T-cell (primary cell): ENCODE data around the gene SERPINF2. TPM values are rescaled to one million over a fixed set of nuclear protein-coding genes. Genes with fewer than 3 reads are reported as not detected.
A peak's percentile ranks its signal among the peaks of the same experiment; 100 is the strongest.

Experiments
- ATAC-seq, 4 experiments: fragments of 200-7000 bp in 3 of 4; fragments of 150-1000 bp in 1 of 4; cut with Tn5 transposase; replicated peaks in 1 of 4; 1 replicate in 3 of 4; 2 replicates in 1 of 4; pipeline ENCODE4 v1.10.0; 2021; ENCODE audit warnings: moderate library complexity in 3 of 4, mild to moderate bottlenecking in 2 of 4, moderate number of reproducible peaks in 1 of 4
- CTCF ChIA-PET, 2 donors: fragments of 300-600 bp; sonication (Branson Sonifier 250); formaldehyde crosslinking; loops; one replicate each; lab custom pipeline; 2022; ENCODE audit warnings: antibody characterized with exemption in 2 of 2; lab: Charles Lee
- POLR2A ChIA-PET, 2 donors: fragments of 300-600 bp; sonication (Branson Sonifier 250); formaldehyde crosslinking; loops; one replicate each; lab custom pipeline; 2022; ENCODE audit warnings: antibody characterized with exemption in 2 of 2; lab: Charles Lee
- DNase-seq, 35 experiments: peaks; one replicate each; pipeline versions ENCODE4 v3.0.0 to v3.0.0-alpha.2; 2013 to 2023
- H3K27ac ChIP-seq: one replicate; pipeline ENCODE4 v1.5.1; 2013; ENCODE audit warnings: low read length
- H3K27me3 ChIP-seq, 2 experiments: replicated peaks in 1 of 2; 1 replicate in 1 of 2; 2 replicates in 1 of 2; pipeline versions ENCODE4 v1.6.1 to v1.7.0; 2013; ENCODE audit warnings: low read length in 1 of 2, mixed read lengths in 1 of 2; ENCODE audit not compliant: control insufficient read depth in 2 of 2, insufficient read depth in 2 of 2; ENCODE audit errors: extremely low read depth in 1 of 2
- H3K36me3 ChIP-seq, 2 donors: 1 replicate in 1 of 2; 2 replicates in 1 of 2; pipeline versions ENCODE4 v1.6.1 to v1.7.0; 2013; ENCODE audit warnings: low read length in 1 of 2; ENCODE audit not compliant: control insufficient read depth in 2 of 2, insufficient read depth in 1 of 2; ENCODE audit errors: extremely low read depth in 1 of 2
- H3K4me1 ChIP-seq, 2 experiments: 1 replicate in 1 of 2; 2 replicates in 1 of 2; pipeline versions ENCODE4 v1.6.1 to v1.7.0; 2013; ENCODE audit warnings: low read length in 2 of 2, mixed read lengths in 1 of 2; ENCODE audit not compliant: insufficient read depth in 2 of 2, control insufficient read depth in 1 of 2; ENCODE audit errors: extremely low read depth in 1 of 2
- H3K4me3 ChIP-seq, 2 donors: 1 replicate in 1 of 2; 2 replicates in 1 of 2; pipeline versions ENCODE4 v1.5.1 to v1.7.0; 2013; ENCODE audit warnings: mild to moderate bottlenecking in 2 of 2, low read length in 1 of 2, moderate library complexity in 1 of 2; ENCODE audit not compliant: control insufficient read depth in 1 of 2; ENCODE audit errors: extremely low read depth in 1 of 2
- H3K9me3 ChIP-seq: 2 replicates; pipeline ENCODE4 v1.7.0; 2013
- H3K27ac Mint-ChIP-seq, 2 donors: one replicate each; pipeline ENCODE4 v1.8.0; 2020 to 2021; ENCODE audit warnings: mild to moderate bottlenecking in 2 of 2, mixed read lengths in 2 of 2
- H3K27me3 Mint-ChIP-seq, 2 donors: one replicate each; pipeline ENCODE4 v1.8.0; 2021 to 2022; ENCODE audit warnings: mixed read lengths in 2 of 2
- H3K36me3 Mint-ChIP-seq: one replicate; pipeline ENCODE4 v1.8.0; 2021; ENCODE audit warnings: mixed read lengths
- H3K4me1 Mint-ChIP-seq, 3 donors: one replicate each; pipeline ENCODE4 v1.8.0; 2020 to 2022; ENCODE audit warnings: mixed read lengths in 3 of 3, mild to moderate bottlenecking in 1 of 3
- H3K4me3 Mint-ChIP-seq, 3 donors: one replicate each; pipeline ENCODE4 v1.8.0; 2020 to 2022; ENCODE audit warnings: mild to moderate bottlenecking in 3 of 3, mixed read lengths in 3 of 3, moderate library complexity in 3 of 3
- H3K9me3 Mint-ChIP-seq, 3 donors: one replicate each; pipeline ENCODE4 v1.8.0; 2020 to 2022; ENCODE audit warnings: mixed read lengths in 3 of 3
- WGBS: methylation state at CpG from one replicate; pipeline ENCODE4 v1.1.5; 2013; ENCODE audit warnings: missing lambda C conversion rate; ENCODE audit not compliant: insufficient coverage; 5-methylcytosine and 5-hydroxymethylcytosine counted together
- total RNA-seq, 35 experiments: library from RNA in 6 of 35; stranded (reverse) in 6 of 35; fragments of 120-200 nt in 1 of 35; gene quantifications; one replicate each; pipeline versions ENCODE4 v1.2.1 to v1.2.4 and lab custom pipeline; 2013 to 2026

SERPINF2 gene
- total RNA-seq, 5 donors from 2014 or later (not counting 1 experiment from before 2014, with no cell fraction given) = 0.86 to 2.9 (median 1.4) TPM

DNA sequence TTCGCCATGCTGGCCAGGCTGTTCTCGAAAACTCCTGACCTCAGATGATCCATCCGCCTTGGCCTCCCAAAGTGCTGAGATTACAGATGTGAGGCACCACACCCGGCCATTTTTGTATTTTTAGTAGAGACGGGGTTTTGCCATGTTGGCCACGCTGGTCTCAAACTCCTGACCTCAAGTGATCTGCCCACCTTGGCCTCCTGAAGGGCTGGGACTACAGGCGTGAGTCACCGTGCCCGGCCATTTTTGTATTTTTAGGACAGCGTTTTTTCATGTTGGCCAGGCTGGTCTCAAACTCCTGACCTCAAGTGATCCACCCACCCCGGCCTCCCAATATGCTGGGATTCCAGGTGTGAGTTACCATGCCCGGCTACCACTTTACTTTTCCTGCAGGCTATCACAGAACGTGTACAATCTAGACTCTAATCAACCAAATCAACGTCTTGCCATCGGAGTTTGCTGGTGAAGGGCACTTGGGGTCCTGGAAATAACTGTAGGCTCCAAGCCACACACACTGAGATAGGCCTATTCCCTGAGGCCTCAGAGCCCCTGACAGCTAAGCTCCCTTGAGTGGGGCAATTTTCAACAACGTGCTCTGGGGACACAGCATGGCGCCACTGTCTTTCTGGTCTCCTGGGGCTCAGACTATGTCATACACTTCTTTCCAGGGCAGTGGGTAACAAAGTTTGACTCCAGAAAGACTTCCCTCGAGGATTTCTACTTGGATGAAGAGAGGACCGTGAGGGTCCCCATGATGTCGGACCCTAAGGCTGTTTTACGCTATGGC lies 31.9 kb downstream of the SERPINF2 start:
- POLR2A ChIA-PET = no interaction called here
- Histone ChIP-seq H3K27me3 (peaks cover 0 to 4% of the 10 kb centered on the region in 2 experiments), H3K9me3 (no peaks in the 10 kb centered on the region), H3K4me3 (no peak overlapping the region), H3K36me3 (peaks cover 3 to 18% of the 10 kb centered on the region in 2 donors), H3K4me1 (peaks cover 3 to 15% of the 10 kb centered on the region in 2 experiments), H3K27ac (no peak overlapping the region)
- ATAC-seq (no peak), DNase-seq (no peak)
- no peaks in the 10 kb centered on the region for H3K9me3 Mint-ChIP-seq
- no peaks in the 10 kb centered on the region for H3K27me3 Mint-ChIP-seq
- H3K36me3 Mint-ChIP-seq = peaks cover 23% of the 10 kb centered on the region
- no peak overlapping the region for H3K4me3 Mint-ChIP-seq
- H3K27ac Mint-ChIP-seq = peak overlapping the region; percentile 36 to 86
- peaks cover 7 to 18% (median 15%) of the 10 kb centered on the region in 3 donors for H3K4me1 Mint-ChIP-seq
- 98% methylated on average over 20 of the region's 21 CpGs for WGBS
- CTCF ChIA-PET = no interaction called here

DNA sequence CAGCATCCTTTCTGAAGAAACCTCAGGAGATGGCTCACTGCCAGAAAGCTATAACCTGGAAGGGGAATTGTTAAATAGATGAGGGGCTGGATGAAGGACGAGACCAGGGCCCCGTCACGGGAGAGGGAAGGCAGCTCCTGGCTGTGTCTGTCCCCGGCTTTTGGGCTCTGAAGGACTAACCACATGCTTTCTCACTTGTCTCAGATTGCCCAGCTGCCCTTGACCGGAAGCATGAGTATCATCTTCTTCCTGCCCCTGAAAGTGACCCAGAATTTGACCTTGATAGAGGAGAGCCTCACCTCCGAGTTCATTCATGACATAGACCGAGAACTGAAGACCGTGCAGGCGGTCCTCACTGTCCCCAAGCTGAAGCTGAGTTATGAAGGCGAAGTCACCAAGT lies 33.7 kb downstream of the SERPINF2 start:
- DNase-seq (no peak), ATAC-seq (no peak)
- 89% methylated on average over 10 of the region's 10 CpGs for WGBS
- Histone ChIP-seq H3K4me1 (peaks cover 0 to 2% of the 10 kb centered on the region in 2 experiments), H3K36me3 (peaks cover 7 to 24% of the 10 kb centered on the region in 2 donors), H3K27ac (no peak overlapping the region), H3K9me3 (no peaks in the 10 kb centered on the region), H3K27me3 (no peaks in the 10 kb centered on the region), H3K4me3 (no peak overlapping the region)
- ChIA-PET CTCF (no interaction called here), POLR2A (interaction anchor here in 1 of 2 donors (0.6 kb wide), 1 partner anchor 16 kb away, joined by 3 read pairs; no protein-coding TSS in a partner anchor)
- Mint-ChIP-seq H3K4me3 (no peak overlapping the region), H3K9me3 (no peaks in the 10 kb centered on the region), H3K36me3 (peaks cover 23% of the 10 kb centered on the region), H3K27me3 (no peaks in the 10 kb centered on the region), H3K4me1 (peaks cover 0 to 7% (median 4%) of the 10 kb centered on the region in 3 donors), H3K27ac (peak overlapping the region; percentile 27 to 52)

DNA sequence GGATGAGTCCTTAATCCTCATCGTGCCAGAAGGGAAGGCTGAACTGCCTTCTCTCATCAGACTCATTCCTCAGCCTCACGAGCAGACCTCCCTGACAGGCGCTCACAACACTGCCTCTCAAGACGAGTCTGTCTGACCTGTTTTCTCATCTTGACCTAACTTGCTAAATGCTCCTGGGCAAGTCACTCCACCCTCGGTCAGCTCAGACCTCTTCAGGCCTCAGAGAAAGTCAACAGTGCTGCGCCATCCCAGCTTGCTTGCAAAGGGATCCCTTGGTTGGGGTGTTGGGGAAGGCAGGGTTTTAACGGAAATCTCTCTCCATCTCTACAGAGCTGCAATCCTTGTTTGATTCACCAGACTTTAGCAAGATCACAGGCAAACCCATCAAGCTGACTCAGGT lies 34.2 kb downstream of the SERPINF2 start:
- no peaks in the 10 kb centered on the region for H3K27me3 ChIP-seq
- Mint-ChIP-seq H3K4me1 (peaks cover 0 to 5% (median 3%) of the 10 kb centered on the region in 3 donors), H3K27me3 (no peaks in the 10 kb centered on the region), H3K27ac (no peak overlapping the region), H3K36me3 (peaks cover 26% of the 10 kb centered on the region), H3K9me3 (no peaks in the 10 kb centered on the region), H3K4me3 (no peak overlapping the region)
- H3K9me3 ChIP-seq = no peaks in the 10 kb centered on the region
- no peaks in the 10 kb centered on the region for H3K4me1 ChIP-seq
- ChIA-PET CTCF (no interaction called here), POLR2A (interaction anchor here in 1 of 2 donors (0.6 kb wide), 1 partner anchor 15 kb away, joined by 3 read pairs; no protein-coding TSS in a partner anchor)
- WGBS = 90% methylated on average over 4 of the region's 7 CpGs
- H3K36me3 ChIP-seq = peaks cover 7 to 30% of the 10 kb centered on the region in 2 donors
- DNase-seq (no peak), ATAC-seq (no peak)
- H3K27ac ChIP-seq = no peak overlapping the region
- no peak overlapping the region for H3K4me3 ChIP-seq

DNA sequence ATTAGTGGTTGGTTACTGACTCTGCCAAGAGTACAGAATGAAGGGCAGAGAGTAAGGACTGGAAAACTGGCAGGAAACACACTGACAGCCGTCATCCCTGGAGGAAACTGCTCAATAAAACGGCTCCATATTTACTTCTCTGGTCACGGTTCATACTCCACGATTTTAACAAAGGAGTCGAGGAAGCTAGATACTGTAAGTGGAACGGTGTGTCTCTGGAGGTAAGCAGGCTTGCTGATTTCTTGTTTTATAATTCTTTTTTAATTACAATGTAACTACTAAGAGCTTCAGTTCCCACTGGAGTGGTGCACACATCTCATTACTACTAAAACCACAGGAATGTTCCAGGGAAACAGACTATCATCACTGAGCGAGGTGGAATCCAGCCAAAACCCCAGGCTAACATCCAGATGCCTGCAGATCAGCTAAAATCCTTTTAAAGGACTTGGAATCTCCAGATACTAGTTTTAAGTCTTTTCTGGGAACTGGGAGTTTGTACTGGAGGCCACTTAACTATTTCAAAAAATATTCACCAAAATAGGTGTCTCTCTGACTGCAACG lies 37.0 kb downstream of the SERPINF2 start:
- H3K36me3 Mint-ChIP-seq = peaks cover 50% of the 10 kb centered on the region
- H3K27me3 ChIP-seq = no peaks in the 10 kb centered on the region
- WGBS = 100% methylated on average over 1 of the region's 8 CpGs
- DNase-seq (no peak), ATAC-seq (no peak)
- no peak overlapping the region for H3K27ac ChIP-seq
- H3K4me3 Mint-ChIP-seq = no peak overlapping the region
- H3K4me3 ChIP-seq = no peak overlapping the region
- no peaks in the 10 kb centered on the region for H3K27me3 Mint-ChIP-seq
- H3K4me1 Mint-ChIP-seq = peaks cover 0 to 13% (median 11%) of the 10 kb centered on the region in 3 donors
- H3K4me1 ChIP-seq = no peaks in the 10 kb centered on the region
- H3K9me3 Mint-ChIP-seq = no peaks in the 10 kb centered on the region
- peak overlapping the region in 1 of 2 donors; percentile 6 for H3K27ac Mint-ChIP-seq
- H3K9me3 ChIP-seq = no peaks in the 10 kb centered on the region
- ChIA-PET POLR2A (no interaction called here), CTCF (interaction anchor here in 1 of 2 donors (0.7 kb wide), 1 partner anchor 44 kb away, joined by 3 read pairs; no protein-coding TSS in a partner anchor)
- H3K36me3 ChIP-seq = peaks cover 15 to 57% of the 10 kb centered on the region in 2 donors

DNA sequence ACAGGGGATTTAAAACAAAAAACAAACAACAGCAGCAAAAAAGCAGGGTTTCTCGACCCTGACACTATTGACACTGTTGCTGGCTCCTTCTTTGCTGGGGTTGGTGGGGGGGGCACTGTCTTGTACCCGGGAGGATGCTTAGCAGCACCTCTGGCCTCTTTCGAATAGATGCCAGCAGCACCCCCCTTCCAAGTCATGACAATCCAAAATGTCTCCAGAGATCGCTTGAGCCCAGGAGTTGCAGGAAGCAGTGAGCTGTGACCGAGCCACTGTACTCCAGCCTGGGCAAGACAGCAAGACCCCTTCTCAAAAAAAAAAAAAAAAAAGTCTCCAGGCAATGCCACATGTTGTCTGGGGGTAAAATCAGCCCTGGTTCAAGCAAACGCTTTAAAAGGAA lies 39.5 kb downstream of the SERPINF2 start:
- DNase-seq (no peak), ATAC-seq (no peak)
- H3K27me3 Mint-ChIP-seq = no peaks in the 10 kb centered on the region
- Histone ChIP-seq H3K4me3 (no peak overlapping the region), H3K4me1 (no peaks in the 10 kb centered on the region), H3K27me3 (no peaks in the 10 kb centered on the region), H3K36me3 (peaks cover 26 to 71% of the 10 kb centered on the region in 2 donors), H3K27ac (no peak overlapping the region), H3K9me3 (no peaks in the 10 kb centered on the region)
- H3K9me3 Mint-ChIP-seq = no peaks in the 10 kb centered on the region
- H3K27ac Mint-ChIP-seq = peak overlapping the region in 1 of 2 donors; percentile 66
- no CpG with 5 or more reads among the region's 6 CpGs for WGBS
- ChIA-PET CTCF (interaction anchor here (0.6 to 0.7 kb wide), 5 partner anchors 12 to 97 kb away, joined by 3 to 5 read pairs (median 4); partner anchors contain the start of gene PRPF8 (in 1 of the 2)), POLR2A (interaction anchor here in 1 of 2 donors (0.5 kb wide), 1 partner anchor 16 kb away, joined by 4 read pairs; no protein-coding TSS in a partner anchor)
- peaks cover 0 to 13% (median 11%) of the 10 kb centered on the region in 3 donors for H3K4me1 Mint-ChIP-seq
- peaks cover 55% of the 10 kb centered on the region for H3K36me3 Mint-ChIP-seq
- H3K4me3 Mint-ChIP-seq = no peak overlapping the region

DNA sequence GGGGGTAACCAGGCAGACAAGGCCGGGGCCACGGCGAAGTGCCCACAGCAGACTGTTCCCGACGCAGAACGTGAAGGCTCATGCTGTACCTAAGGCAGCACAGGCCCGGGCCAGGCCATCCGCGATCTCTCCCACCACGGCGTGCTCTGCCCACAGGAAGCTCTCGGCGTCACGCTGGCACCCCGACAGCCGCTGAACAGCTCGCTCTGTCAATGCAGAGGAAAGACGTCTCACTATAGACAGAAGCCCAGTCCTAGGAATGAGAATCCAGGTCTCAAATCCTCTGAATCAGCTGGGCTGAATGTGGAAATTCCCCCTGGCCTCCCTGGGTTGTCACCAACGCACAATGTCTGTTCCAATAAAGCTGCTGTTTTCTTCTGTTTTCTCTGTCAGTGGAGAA lies 40.6 kb downstream of the SERPINF2 start:
- no peak for ATAC-seq
- Mint-ChIP-seq H3K36me3 (peaks cover 56% of the 10 kb centered on the region), H3K4me1 (peaks cover 0 to 13% (median 11%) of the 10 kb centered on the region in 3 donors), H3K9me3 (no peaks in the 10 kb centered on the region), H3K27ac (peak overlapping the region; percentile 72 to 80), H3K27me3 (no peaks in the 10 kb centered on the region), H3K4me3 (no peak overlapping the region)
- 91% methylated on average over 19 of the region's 19 CpGs for WGBS
- peaks cover 31 to 68% of the 10 kb centered on the region in 2 donors for H3K36me3 ChIP-seq
- ChIA-PET POLR2A (interaction anchor here in 1 of 2 donors (0.6 kb wide), 1 partner anchor 13 kb away, joined by 12 read pairs; no protein-coding TSS in a partner anchor), CTCF (no interaction called here)
- H3K9me3 ChIP-seq = no peaks in the 10 kb centered on the region
- H3K27ac ChIP-seq = no peak overlapping the region
- no peaks in the 10 kb centered on the region for H3K4me1 ChIP-seq
- peak in 1 of 35 experiments; percentile 3 for DNase-seq
- H3K27me3 ChIP-seq = no peaks in the 10 kb centered on the region
- H3K4me3 ChIP-seq = no peak overlapping the region
